ENCODE results near the gene ADARB1. TPM values are rescaled to one million over a fixed set of nuclear protein-coding genes. Genes with fewer than 3 reads are reported as not detected.

The ADARB1 gene
- total and polyA plus RNA-seq, 2 of the 4 experiments (the other 2 are of a cell fraction): 39.8 to 47.3 TPM

DNA sequence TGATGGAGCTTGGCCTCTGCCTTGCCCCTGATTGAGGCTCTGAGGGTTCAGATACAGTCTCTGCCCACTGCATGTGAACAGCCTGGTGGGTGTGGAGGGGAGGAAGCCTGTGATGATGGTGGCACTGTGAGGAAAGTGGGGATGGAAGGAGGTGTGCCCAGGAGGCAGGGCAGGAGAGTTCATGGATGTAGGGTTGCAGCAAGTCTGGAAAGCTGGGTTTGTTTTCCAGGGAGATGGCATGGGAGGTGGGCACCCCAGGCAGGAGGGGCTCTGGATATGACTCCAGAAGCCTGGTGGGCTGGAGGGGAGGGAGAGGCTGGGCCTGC lies 63.2 kb downstream of the ADARB1 start:
- Histone ChIP-seq H3K4me2 (ENCODE audit: low read depth, low read length) (no peak overlapping the region), H2BK15ac (ENCODE audit: low read depth, low read length) (no peak overlapping the region), H3K23ac (ENCODE audit: low read depth, low read length) (no peak overlapping the region), H2AFZ (replicated peaks; ENCODE audit: low read length, poor library complexity) (no peak overlapping the region), H3K9me3 (ENCODE audit: control insufficient read depth, insufficient read depth, low read length) (no peaks in the 10 kb centered on the region), H3K4me1 (ENCODE audit: control insufficient read depth, insufficient read depth, low read length) (peaks cover 38% of the 10 kb centered on the region), H3K79me1 (ENCODE audit: low read depth in 1 of 2, low read length in 2 of 2) (peaks cover 38 to 84% of the 10 kb centered on the region in 2 experiments), H2BK20ac (ENCODE audit: low read depth, low read length) (no peak overlapping the region), H3K56ac (ENCODE audit: extremely low read depth, insufficient read depth, low read length) (no peak overlapping the region), H3K4me3 (ENCODE audit: insufficient read depth, low read depth, low read length) (no peak overlapping the region), H3K14ac (replicated peaks; ENCODE audit: low read depth, low read length) (no peak overlapping the region), H3K9me1 (ENCODE audit: insufficient read depth, low read length) (peaks cover 16% of the 10 kb centered on the region), H3K9ac (ENCODE audit: low read depth, low read length) (peak overlapping the region; percentile 13; the same call in 1 of the 2 replicates), H3K4ac (ENCODE audit: low read depth, low read length) (peak overlapping the region; percentile 49), H3K18ac (ENCODE audit: low read depth, low read length) (no peak overlapping the region), H4K5ac (ENCODE audit: low read depth, low read length) (no peak overlapping the region), H2AK9ac (replicated peaks; ENCODE audit: low read depth, low read length, poor library complexity) (peak overlapping the region; percentile 46), H4K91ac (ENCODE audit: insufficient read depth, low read depth, low read length) (no peak overlapping the region), H3K36me3 (ENCODE audit: control insufficient read depth, insufficient read depth, low read length) (peaks cover 38% of the 10 kb centered on the region), H4K20me1 (ENCODE audit: insufficient read depth, low read length) (peaks cover 89% of the 10 kb centered on the region), H3K27me3 (ENCODE audit: control insufficient read depth, insufficient read depth, low read length) (no peaks in the 10 kb centered on the region), H2BK120ac (ENCODE audit: low read depth, low read length) (no peak overlapping the region), H4K8ac (ENCODE audit: low read depth in 2 of 2, low read length in 2 of 2) (no peak overlapping the region), H2BK5ac (ENCODE audit: low read depth, low read length, poor library complexity, severe bottlenecking) (no peak overlapping the region), H3K27ac (ENCODE audit: insufficient read depth, low read length) (no peak overlapping the region), H2AK5ac (ENCODE audit: low read depth, low read length) (peak overlapping the region; percentile 45)
- BruUV-seq (replicated peaks): no TSS peak
- intact Hi-C loops (cut with micrococcal nuclease) (loop anchor here (1.0 to 10.0 kb wide), 5 partner anchors 175 to 333 kb away; partner anchors contain the start of genes PTTG1IP and UBE2G2), dilution Hi-C loops (cut with HindIII; ENCODE audit: low sequenced_read_pairs, unreplicated experiment) (no loop called here), in situ Hi-C loops (cut with MboI; ENCODE audit: low sequenced_read_pairs) (no loop called here)
- CTCF ChIA-PET: interaction anchor here (0.6 to 3.0 kb wide), 9 partner anchors 9 to 194 kb away, joined by 3 to 21 read pairs (median 5); no protein-coding TSS in a partner anchor
- TF ChIP-seq RCOR1 (IDR thresholded peaks at IDR 0.05; ENCODE audit: insufficient replicate concordance, low read length): no peak
- TF ChIP-seq CEBPB (IDR thresholded peaks at IDR 0.05; ENCODE audit: low read depth, low read length): no peak
- no peak for TF ChIP-seq MAZ (IDR thresholded peaks at IDR 0.05; ENCODE audit: borderline replicate concordance, low read depth, low read length)
- TF ChIP-seq BHLHE40 (IDR thresholded peaks at IDR 0.05; ENCODE audit: low read depth, low read length): no peak
- TF ChIP-seq, protein P1, sequence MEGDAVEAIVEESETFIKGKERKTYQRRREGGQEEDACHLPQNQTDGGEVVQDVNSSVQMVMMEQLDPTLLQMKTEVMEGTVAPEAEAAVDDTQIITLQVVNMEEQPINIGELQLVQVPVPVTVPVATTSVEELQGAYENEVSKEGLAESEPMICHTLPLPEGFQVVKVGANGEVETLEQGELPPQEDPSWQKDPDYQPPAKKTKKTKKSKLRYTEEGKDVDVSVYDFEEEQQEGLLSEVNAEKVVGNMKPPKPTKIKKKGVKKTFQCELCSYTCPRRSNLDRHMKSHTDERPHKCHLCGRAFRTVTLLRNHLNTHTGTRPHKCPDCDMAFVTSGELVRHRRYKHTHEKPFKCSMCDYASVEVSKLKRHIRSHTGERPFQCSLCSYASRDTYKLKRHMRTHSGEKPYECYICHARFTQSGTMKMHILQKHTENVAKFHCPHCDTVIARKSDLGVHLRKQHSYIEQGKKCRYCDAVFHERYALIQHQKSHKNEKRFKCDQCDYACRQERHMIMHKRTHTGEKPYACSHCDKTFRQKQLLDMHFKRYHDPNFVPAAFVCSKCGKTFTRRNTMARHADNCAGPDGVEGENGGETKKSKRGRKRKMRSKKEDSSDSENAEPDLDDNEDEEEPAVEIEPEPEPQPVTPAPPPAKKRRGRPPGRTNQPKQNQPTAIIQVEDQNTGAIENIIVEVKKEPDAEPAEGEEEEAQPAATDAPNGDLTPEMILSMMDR (conservative IDR thresholded peaks at IDR 0.05; ENCODE audit: low read depth, low read length): no peak
- TF ChIP-seq RFX5 (IDR thresholded peaks at IDR 0.05; ENCODE audit: low read depth, low read length): no peak
- TF ChIP-seq SMC3 (IDR thresholded peaks at IDR 0.05; ENCODE audit: low read depth, low read length): no peak
- no peak for TF ChIP-seq MXI1 (IDR thresholded peaks at IDR 0.05; ENCODE audit: borderline replicate concordance, low read depth, low read length)
- no peak for TF ChIP-seq NFE2L2 (IDR thresholded peaks at IDR 0.05; ENCODE audit: low read depth, low read length)
- TF ChIP-seq RAD21 (IDR thresholded peaks at IDR 0.05; ENCODE audit: low read length): no peak
- DNase-seq (no peak), ATAC-seq (ENCODE audit: low read depth) (no peak)
- POLR2A ChIA-PET (ENCODE audit: unreplicated experiment): no interaction called here

Data from IMR-90 (cell line).